HepG2 (cell line): ENCODE data around the gene CDK12. TPM values are rescaled to one million over a fixed set of nuclear protein-coding genes. Genes with fewer than 3 reads are reported as not detected.

ENCODE experiments used
- ATF1 ChIP-seq: IDR thresholded peaks from 2 replicates; pipeline ENCODE4 v1.6.1; 2016; ENCODE audit warnings: mild to moderate bottlenecking, control low read depth
- BCL6 ChIP-seq: IDR thresholded peaks from 2 replicates; pipeline ENCODE4 v1.6.1; 2016; ENCODE audit warnings: missing genetic modification reagents, missing compliant biosample characterization
- FLYWCH1 ChIP-seq: sonication (generic); formaldehyde crosslinking; IDR thresholded peaks from 2 replicates; pipeline ENCODE4 v1.8.1; 2023; ENCODE audit warnings: mild to moderate bottlenecking, missing genetic modification reagents
- FOSL2 ChIP-seq: sonication (generic); formaldehyde crosslinking; IDR thresholded peaks from 2 replicates; pipeline ENCODE4 v1.4.0; 2020; ENCODE audit warnings: missing genetic modification reagents
- HMG20B ChIP-seq: conservative IDR thresholded peaks from 2 replicates; pipeline ENCODE4 v1.6.1; 2016; ENCODE audit warnings: missing genetic modification reagents, missing compliant biosample characterization
- JARID2 ChIP-seq: sonication (generic); formaldehyde crosslinking; IDR thresholded peaks from 2 replicates; pipeline ENCODE4 v1.8.1; 2023; ENCODE audit warnings: missing genetic modification reagents, inconsistent platforms; ENCODE audit not compliant: insufficient replicate concordance
- MED1 ChIP-seq: sonication (generic); formaldehyde crosslinking; IDR thresholded peaks from 2 replicates; pipeline ENCODE4 v1.4.0; 2020; ENCODE audit warnings: missing genetic modification reagents
- MIER2 ChIP-seq: IDR thresholded peaks from 2 replicates; pipeline ENCODE4 v1.6.1; 2016; ENCODE audit warnings: missing biosample characterization, missing genetic modification reagents
- ONECUT2 ChIP-seq: sonication (generic); formaldehyde crosslinking; IDR thresholded peaks from 2 replicates; pipeline ENCODE4 v1.4.0; 2020; ENCODE audit warnings: missing genetic modification reagents
- RORA ChIP-seq: sonication (generic); formaldehyde crosslinking; IDR thresholded peaks from 2 replicates; pipeline ENCODE4 v1.5.0; 2020; ENCODE audit warnings: mild to moderate bottlenecking, missing genetic modification reagents, moderate library complexity
- SATB2 ChIP-seq: sonication (generic); formaldehyde crosslinking; IDR thresholded peaks from 2 replicates; pipeline ENCODE4 v1.5.0; 2020; ENCODE audit warnings: missing genetic modification reagents
- TBP ChIP-seq: sonication (generic); formaldehyde crosslinking; IDR thresholded peaks from 2 replicates; pipeline ENCODE4 v1.5.0; 2020; ENCODE audit warnings: missing genetic modification reagents
- TGIF2 ChIP-seq: IDR thresholded peaks from 2 replicates; pipeline ENCODE4 v1.6.1; 2016; ENCODE audit warnings: control low read depth, missing compliant biosample characterization
- XRCC5 ChIP-seq: fragments of 200-400 bp; formaldehyde crosslinking; optimal IDR thresholded peaks from 2 replicates; pipeline ENCODE3; 2017; ENCODE audit warnings: mild to moderate bottlenecking, low read length
- ZBTB3 ChIP-seq: sonication (generic); formaldehyde crosslinking; IDR thresholded peaks from 2 replicates; pipeline ENCODE4 v1.4.0; 2020; ENCODE audit warnings: low read depth, mild to moderate bottlenecking, moderate library complexity, missing genetic modification reagents, borderline replicate concordance
- ZNF264 ChIP-seq: sonication (generic); formaldehyde crosslinking; IDR thresholded peaks from 2 replicates; pipeline ENCODE4 v1.4.0; 2020; ENCODE audit warnings: missing genetic modification reagents
- ZNF292 ChIP-seq: sonication (generic); formaldehyde crosslinking; IDR thresholded peaks from 2 replicates; pipeline ENCODE4 v1.8.1; 2022; ENCODE audit warnings: mild to moderate bottlenecking, low read depth, missing genetic modification reagents, borderline replicate concordance
- ZNF652 ChIP-seq: IDR thresholded peaks from 2 replicates; pipeline ENCODE4 v1.6.1; 2016; ENCODE audit warnings: low read depth, borderline replicate concordance
- ZNF777 ChIP-seq: sonication (generic); formaldehyde crosslinking; IDR thresholded peaks from 2 replicates; pipeline ENCODE4 v1.4.0; 2020; ENCODE audit warnings: missing genetic modification reagents
- polyA plus RNA-seq, 8 experiments: library from polyadenylated mRNA; depleted of rRNA in 3 of 8; stranded (reverse) in 7 of 8; unstranded in 1 of 8; fragments of >200 nt; fragmentation: Illumina TruSeq in 4 of 8; extraction: Trizol in 4 of 8; gene quantifications; 2 replicates each; pipeline versions ENCODE4 v1.2.1 to v1.2.3, GENCODE V29; 2011 to 2016; ENCODE audit warnings: low read depth in 4 of 8, missing spikeins in 1 of 8, mixed read lengths in 1 of 8; ENCODE audit not compliant: insufficient read depth in 1 of 8
- total RNA-seq, 5 experiments: library from RNA; depleted of rRNA; stranded (reverse); fragments of >200 nt; fragmentation: Illumina TruSeq; extraction: Trizol; gene quantifications; 2 replicates each; pipeline ENCODE4 v1.2.3, GENCODE V29; 2016; ENCODE audit warnings: low read depth in 1 of 5
- TF ChIP-seq, protein P1 (sequence below): sonication (generic); formaldehyde crosslinking; IDR thresholded peaks from 2 replicates; pipeline ENCODE4 v1.5.1; 2020; ENCODE audit warnings: mild to moderate bottlenecking, missing genetic modification reagents, moderate library complexity
- TF ChIP-seq, protein P2 (sequence below): sonication (generic); formaldehyde crosslinking; IDR thresholded peaks from 2 replicates; pipeline ENCODE4; 2020; ENCODE audit warnings: missing genetic modification reagents, mild to moderate bottlenecking, borderline replicate concordance
- TF ChIP-seq, protein P3 (sequence below): fragments of 450-650 bp; IDR thresholded peaks from 2 replicates; pipeline ENCODE4 v1.6.1; 2016
- TF ChIP-seq, protein P4 (sequence below): sonication (generic); formaldehyde crosslinking; IDR thresholded peaks from 2 replicates; pipeline ENCODE4 v1.8.1; 2023; ENCODE audit warnings: mild to moderate bottlenecking, missing genetic modification reagents, borderline replicate concordance

The CDK12 gene
- total and polyA plus RNA-seq, 2 of the 13 experiments (the other 11 are each of a cell fraction or from before 2014, with no cell fraction given): 24.0 to 88.6 TPM

DNA sequence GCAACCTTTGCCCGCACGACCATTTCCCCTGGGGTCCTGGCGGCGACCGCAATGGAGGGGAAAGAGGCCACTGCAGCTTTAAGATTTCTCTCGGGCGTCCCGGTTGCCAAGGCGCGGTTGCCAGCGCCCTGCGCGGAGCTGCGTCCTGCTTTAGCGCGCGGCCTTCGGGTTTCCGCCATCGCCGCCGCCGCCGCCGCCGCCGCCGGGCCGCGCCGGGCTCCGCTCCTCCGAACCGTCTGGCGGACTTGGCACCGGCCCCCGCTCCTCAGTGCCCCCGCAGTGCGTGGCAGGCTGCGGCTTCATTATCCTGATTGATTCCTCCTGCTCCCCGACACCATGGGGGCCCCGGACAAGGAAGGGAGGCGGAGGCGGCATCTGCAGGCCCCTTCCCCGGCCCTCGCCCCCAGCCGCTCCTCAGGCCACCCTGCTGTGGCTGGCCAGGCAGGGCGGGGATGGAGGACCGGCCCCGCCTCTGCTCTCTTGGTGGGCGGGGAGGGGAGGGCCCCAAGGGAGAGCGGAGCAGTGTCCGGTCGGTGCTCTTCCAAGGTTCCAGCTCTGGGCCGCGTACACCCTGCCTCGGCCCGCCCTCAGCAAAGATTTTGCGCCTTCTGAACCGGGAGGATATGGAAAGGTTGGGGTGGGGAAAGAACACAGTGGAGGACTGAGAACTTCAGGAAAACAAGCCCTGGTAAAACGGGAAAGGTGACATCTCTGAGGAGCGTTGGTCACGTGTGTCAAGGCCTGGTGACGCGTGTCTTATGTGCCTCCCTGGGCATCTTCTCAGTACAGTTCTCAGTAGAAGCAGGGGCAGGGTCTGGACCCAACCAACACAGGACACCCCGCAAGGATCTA, 112.4 kb downstream of the CDK12 start (continued):
- TF ChIP-seq MIER2 (CRISPR knock-in tag) (no peak), SATB2 (no peak), JARID2 (CRISPR knock-in tag) (no peak), TGIF2 (CRISPR knock-in tag) (no peak), FLYWCH1 (CRISPR knock-in tag) (no peak), ZNF292 (no peak), ZBTB3 (CRISPR knock-in tag) (no peak), HMG20B (no peak), ZNF777 (0 out of 2 replicates have a peak, but pooled peaks have one; percentile 63), ONECUT2 (CRISPR knock-in tag) (no peak), FOSL2 (CRISPR knock-in tag) (no peak), TBP (CRISPR knock-in tag) (no peak), ZNF264 (CRISPR knock-in tag) (no peak), RORA (CRISPR knock-in tag) (no peak), XRCC5 (peak; percentile 34), MED1 (CRISPR knock-in tag) (no peak), BCL6 (CRISPR knock-in tag) (no peak), ZNF652 (CRISPR knock-in tag) (no peak), ATF1 (CRISPR knock-in tag) (no peak)
- TF ChIP-seq, protein P1, sequence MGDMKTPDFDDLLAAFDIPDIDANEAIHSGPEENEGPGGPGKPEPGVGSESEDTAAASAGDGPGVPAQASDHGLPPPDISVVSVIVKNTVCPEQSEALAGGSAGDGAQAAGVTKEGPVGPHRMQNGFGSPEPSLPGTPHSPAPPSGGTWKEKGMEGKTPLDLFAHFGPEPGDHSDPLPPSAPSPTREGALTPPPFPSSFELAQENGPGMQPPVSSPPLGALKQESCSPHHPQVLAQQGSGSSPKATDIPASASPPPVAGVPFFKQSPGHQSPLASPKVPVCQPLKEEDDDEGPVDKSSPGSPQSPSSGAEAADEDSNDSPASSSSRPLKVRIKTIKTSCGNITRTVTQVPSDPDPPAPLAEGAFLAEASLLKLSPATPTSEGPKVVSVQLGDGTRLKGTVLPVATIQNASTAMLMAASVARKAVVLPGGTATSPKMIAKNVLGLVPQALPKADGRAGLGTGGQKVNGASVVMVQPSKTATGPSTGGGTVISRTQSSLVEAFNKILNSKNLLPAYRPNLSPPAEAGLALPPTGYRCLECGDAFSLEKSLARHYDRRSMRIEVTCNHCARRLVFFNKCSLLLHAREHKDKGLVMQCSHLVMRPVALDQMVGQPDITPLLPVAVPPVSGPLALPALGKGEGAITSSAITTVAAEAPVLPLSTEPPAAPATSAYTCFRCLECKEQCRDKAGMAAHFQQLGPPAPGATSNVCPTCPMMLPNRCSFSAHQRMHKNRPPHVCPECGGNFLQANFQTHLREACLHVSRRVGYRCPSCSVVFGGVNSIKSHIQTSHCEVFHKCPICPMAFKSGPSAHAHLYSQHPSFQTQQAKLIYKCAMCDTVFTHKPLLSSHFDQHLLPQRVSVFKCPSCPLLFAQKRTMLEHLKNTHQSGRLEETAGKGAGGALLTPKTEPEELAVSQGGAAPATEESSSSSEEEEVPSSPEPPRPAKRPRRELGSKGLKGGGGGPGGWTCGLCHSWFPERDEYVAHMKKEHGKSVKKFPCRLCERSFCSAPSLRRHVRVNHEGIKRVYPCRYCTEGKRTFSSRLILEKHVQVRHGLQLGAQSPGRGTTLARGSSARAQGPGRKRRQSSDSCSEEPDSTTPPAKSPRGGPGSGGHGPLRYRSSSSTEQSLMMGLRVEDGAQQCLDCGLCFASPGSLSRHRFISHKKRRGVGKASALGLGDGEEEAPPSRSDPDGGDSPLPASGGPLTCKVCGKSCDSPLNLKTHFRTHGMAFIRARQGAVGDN (CRISPR knock-in tag): peak; percentile 74
- TF ChIP-seq, protein P2, sequence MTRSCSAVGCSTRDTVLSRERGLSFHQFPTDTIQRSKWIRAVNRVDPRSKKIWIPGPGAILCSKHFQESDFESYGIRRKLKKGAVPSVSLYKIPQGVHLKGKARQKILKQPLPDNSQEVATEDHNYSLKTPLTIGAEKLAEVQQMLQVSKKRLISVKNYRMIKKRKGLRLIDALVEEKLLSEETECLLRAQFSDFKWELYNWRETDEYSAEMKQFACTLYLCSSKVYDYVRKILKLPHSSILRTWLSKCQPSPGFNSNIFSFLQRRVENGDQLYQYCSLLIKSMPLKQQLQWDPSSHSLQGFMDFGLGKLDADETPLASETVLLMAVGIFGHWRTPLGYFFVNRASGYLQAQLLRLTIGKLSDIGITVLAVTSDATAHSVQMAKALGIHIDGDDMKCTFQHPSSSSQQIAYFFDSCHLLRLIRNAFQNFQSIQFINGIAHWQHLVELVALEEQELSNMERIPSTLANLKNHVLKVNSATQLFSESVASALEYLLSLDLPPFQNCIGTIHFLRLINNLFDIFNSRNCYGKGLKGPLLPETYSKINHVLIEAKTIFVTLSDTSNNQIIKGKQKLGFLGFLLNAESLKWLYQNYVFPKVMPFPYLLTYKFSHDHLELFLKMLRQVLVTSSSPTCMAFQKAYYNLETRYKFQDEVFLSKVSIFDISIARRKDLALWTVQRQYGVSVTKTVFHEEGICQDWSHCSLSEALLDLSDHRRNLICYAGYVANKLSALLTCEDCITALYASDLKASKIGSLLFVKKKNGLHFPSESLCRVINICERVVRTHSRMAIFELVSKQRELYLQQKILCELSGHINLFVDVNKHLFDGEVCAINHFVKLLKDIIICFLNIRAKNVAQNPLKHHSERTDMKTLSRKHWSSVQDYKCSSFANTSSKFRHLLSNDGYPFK: no peak
- TF ChIP-seq, protein P3, sequence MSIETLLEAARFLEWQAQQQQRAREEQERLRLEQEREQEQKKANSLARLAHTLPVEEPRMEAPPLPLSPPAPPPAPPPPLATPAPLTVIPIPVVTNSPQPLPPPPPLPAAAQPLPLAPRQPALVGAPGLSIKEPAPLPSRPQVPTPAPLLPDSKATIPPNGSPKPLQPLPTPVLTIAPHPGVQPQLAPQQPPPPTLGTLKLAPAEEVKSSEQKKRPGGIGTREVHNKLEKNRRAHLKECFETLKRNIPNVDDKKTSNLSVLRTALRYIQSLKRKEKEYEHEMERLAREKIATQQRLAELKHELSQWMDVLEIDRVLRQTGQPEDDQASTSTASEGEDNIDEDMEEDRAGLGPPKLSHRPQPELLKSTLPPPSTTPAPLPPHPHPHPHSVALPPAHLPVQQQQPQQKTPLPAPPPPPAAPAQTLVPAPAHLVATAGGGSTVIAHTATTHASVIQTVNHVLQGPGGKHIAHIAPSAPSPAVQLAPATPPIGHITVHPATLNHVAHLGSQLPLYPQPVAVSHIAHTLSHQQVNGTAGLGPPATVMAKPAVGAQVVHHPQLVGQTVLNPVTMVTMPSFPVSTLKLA: peak; percentile 15; the same call in 1 of the 2 replicates
- TF ChIP-seq, protein P4, sequence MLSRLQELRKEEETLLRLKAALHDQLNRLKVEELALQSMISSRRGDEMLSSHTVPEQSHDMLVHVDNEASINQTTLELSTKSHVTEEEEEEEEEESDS (CRISPR knock-in tag): no peak
